HFF-Myc (cell line): ENCODE results near the gene LBHD1.

Source experiments
- DNase-seq: peaks from one replicate; pipeline ENCODE4 v3.0.0-alpha.2; 2011; ENCODE audit warnings: low read depth; ENCODE audit errors: extremely low read depth
- H3K4me3 ChIP-seq: replicated peaks from 2 replicates; pipeline ENCODE4 v1.5.1; 2011; ENCODE audit warnings: low read depth, mild to moderate bottlenecking, control low read depth, low read length
- TF ChIP-seq, protein P1 (sequence below): IDR thresholded peaks from 2 replicates; pipeline ENCODE4 v1.5.1; 2012; ENCODE audit warnings: mild to moderate bottlenecking, low read depth, low read length, control low read depth; ENCODE audit errors: missing control alignments

LBHD1 gene

DNA sequence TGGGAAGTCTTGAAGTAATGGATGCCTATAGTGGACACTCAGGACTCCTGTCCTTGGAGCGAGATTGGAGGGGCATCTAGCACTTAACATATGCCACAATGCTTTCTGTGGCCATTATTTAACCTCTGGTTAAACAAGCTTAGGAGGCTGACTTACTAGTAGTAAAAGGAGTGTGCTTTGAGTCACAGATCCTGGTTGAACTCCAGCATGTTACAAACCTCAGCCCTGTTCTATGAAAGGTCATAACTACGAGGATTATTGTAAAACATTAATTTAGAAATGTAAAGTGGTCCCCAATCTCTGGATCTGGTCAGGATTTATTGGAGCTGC, 1.1 kb upstream of the LBHD1 start:
- TF ChIP-seq, protein P1, sequence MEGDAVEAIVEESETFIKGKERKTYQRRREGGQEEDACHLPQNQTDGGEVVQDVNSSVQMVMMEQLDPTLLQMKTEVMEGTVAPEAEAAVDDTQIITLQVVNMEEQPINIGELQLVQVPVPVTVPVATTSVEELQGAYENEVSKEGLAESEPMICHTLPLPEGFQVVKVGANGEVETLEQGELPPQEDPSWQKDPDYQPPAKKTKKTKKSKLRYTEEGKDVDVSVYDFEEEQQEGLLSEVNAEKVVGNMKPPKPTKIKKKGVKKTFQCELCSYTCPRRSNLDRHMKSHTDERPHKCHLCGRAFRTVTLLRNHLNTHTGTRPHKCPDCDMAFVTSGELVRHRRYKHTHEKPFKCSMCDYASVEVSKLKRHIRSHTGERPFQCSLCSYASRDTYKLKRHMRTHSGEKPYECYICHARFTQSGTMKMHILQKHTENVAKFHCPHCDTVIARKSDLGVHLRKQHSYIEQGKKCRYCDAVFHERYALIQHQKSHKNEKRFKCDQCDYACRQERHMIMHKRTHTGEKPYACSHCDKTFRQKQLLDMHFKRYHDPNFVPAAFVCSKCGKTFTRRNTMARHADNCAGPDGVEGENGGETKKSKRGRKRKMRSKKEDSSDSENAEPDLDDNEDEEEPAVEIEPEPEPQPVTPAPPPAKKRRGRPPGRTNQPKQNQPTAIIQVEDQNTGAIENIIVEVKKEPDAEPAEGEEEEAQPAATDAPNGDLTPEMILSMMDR, result no peak
- no peak for DNase-seq
- peak overlapping the region; percentile 78 for H3K4me3 ChIP-seq

DNA sequence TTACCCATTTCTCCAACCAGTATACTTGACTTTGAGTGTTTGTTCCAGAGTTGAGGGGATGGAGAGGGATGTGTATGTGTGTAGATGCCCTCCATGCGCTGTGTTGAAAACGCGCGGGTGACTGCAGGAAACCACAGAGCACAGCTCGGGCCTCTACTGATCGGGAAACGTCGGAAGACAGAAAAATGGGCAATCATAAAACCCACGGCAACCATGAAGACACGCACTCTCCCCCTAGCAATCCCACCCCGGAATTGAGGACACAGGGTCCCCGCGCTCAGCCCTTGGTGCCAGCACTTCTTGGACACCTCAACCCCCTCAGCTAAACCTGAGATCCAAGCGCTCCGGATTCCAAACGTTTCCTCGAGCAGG, 845 bp downstream of the LBHD1 start:
- DNase-seq, result no peak
- H3K4me3 ChIP-seq, result peak overlapping the region; percentile 78
- TF ChIP-seq, protein P1, result no peak

DNA sequence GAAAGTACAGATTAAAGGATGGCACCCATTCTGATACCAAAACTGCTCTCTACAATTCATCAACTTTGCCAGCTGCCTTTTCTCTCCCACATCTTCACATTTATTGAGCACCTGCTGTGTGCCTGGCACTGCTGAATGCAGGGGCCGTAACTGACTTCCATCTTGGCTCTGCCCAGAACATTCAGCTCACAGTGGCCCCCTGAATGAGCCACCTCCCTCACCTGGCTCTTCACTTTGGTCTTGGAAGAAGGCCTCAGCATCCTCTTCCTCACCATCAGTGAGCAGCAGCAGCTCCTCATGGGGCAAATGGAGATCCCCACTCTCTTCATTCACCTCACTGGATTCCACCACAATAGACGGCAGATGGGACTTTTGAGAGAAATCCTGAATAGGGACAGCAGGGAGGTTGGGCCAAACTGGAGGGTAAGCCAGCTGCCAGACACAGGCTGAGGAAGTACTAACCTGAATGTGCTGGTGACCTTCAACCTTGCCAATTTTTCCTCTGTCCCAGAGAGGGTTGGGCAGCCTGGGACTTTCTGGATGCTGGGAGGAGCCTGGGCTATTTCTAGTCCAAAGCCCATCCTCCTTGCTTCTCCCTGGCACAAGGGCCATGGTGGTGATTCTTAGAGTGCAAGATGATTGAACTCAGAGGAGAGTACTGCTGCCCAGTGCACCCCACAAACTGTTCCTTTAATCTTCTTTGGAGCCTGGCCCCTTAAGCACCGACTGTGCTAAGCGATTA, 2.5 kb downstream of the LBHD1 start:
- TF ChIP-seq, protein P1, result no peak
- H3K4me3 ChIP-seq, result peak overlapping the region; percentile 78
- DNase-seq, result no peak

DNA sequence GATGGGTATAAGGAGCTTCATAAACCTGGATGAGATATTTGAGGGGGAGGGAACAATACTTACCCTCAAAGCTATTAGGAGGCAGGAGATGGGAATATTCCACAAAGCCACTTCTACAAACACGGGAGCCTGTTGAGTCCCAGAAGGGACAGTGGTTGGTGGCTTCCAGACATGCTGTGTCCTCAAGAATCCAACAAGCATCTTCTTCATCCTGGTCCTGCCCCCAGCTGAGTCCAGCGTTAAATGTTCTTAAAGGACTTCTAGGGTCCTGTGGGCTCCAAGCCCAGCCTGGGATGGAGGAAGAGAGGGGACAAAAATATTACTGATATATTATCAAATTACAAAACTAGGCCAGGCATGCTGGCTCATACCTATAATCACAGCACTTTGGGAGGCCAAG, 4.6 kb downstream of the LBHD1 start:
- no peak for DNase-seq
- TF ChIP-seq, protein P1, result no peak
- H3K4me3 ChIP-seq, result peak overlapping the region; percentile 98

DNA sequence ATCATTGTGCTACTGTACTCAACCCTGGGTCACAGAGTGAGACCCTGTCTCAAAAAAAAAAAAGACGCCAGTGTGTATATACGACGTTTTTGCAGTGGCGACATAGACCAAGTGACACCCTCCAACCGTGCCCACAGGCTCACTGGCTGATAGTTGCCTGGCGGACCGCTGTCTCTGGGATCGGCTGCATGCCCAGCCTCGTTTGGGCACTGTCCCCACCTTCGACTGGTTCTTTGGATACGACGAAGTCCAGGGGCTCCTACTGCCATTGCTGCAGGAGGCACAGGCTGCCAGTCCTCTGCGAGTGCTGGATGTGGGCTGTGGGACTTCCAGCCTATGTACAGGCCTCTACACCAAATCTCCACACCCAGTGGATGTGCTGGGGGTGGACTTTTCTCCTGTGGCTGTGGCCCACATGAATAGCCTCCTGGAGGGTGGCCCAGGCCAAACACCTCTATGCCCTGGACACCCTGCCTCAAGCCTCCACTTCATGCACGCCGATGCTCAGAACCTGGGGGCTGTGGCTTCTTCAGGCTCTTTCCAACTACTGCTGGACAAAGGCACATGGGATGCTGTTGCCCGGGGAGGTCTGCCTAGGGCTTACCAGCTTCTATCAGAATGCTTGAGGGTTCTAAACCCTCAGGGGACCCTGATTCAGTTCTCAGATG, 5.7 kb downstream of the LBHD1 start:
- no peak for DNase-seq
- TF ChIP-seq, protein P1, result no peak
- peak overlapping the region; percentile 98 for H3K4me3 ChIP-seq

DNA sequence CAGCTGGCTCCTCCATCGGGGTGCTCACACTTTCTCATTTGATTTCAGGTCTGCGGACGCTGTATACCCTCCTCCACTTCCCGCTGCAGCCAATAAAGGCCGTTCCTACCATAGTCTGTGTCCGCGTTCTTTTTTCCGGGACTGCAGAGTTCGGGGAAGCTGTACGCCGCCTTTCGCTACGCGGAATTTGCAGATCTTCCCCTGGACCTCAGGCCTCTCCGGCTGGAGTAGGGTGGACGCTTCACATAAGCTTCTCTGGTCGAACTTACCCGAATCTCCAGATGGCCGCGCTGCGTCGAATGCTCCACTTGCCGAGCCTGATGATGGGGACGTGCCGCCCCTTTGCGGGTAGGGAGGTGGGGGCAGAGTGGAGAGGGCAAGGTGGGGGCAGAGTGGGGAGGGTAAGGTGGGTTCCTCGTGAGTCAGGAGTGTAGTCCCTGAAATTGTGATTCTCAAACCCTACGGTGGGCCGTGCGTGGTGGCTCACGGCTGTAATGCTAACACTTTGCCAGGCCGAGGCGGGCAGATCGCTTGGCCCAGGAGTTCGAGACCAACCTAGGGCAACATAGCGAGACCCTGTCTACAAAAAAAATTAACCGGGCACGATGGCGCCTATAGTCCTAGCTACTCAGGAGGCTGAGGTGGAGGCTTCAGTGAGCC, 6.3 kb downstream of the LBHD1 start:
- TF ChIP-seq, protein P1, result no peak
- H3K4me3 ChIP-seq, result peak overlapping the region; percentile 98
- DNase-seq, result no peak
